ENCODE measurements around the gene SPPL3.

The SPPL3 gene

DNA sequence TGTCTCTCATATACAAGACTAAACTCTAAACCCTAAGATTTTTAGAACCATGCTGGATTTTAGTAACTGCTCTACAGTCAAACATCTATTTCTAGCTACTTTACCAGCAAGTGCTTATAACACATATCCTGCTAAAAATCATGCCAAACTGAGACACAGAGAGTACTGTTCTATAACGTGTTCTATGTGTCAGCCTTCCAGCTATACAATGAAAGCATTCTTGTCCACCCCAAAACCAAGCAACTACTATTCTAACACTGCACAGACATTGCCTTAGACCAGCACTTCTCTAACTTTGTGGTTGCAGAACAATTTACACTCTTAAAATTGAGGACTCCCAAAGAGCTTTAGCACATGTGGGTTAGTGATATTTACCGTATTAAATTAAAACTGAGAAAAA lies 85.7 kb downstream of the SPPL3 start:
- no peak for ATAC-seq
- TF ChIP-seq GLIS3 (CRISPR knock-in tag; IDR thresholded peaks at IDR 0.05) (no peak), ESRRG (CRISPR knock-in tag; IDR thresholded peaks at IDR 0.05) (no peak), RARB (CRISPR knock-in tag; IDR thresholded peaks at IDR 0.05) (no peak), ZNF8 (CRISPR knock-in tag; IDR thresholded peaks at IDR 0.05) (no peak), ARNTL (CRISPR knock-in tag; IDR thresholded peaks at IDR 0.05; ENCODE audit: borderline replicate concordance, low read depth) (no peak), SNAI2 (CRISPR knock-in tag; IDR thresholded peaks at IDR 0.05) (no peak)
- TF ChIP-seq, protein P1, sequence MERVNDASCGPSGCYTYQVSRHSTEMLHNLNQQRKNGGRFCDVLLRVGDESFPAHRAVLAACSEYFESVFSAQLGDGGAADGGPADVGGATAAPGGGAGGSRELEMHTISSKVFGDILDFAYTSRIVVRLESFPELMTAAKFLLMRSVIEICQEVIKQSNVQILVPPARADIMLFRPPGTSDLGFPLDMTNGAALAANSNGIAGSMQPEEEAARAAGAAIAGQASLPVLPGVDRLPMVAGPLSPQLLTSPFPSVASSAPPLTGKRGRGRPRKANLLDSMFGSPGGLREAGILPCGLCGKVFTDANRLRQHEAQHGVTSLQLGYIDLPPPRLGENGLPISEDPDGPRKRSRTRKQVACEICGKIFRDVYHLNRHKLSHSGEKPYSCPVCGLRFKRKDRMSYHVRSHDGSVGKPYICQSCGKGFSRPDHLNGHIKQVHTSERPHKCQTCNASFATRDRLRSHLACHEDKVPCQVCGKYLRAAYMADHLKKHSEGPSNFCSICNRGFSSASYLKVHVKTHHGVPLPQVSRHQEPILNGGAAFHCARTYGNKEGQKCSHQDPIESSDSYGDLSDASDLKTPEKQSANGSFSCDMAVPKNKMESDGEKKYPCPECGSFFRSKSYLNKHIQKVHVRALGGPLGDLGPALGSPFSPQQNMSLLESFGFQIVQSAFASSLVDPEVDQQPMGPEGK (CRISPR knock-in tag; IDR thresholded peaks at IDR 0.05; ENCODE audit: borderline replicate concordance) = no peak

DNA sequence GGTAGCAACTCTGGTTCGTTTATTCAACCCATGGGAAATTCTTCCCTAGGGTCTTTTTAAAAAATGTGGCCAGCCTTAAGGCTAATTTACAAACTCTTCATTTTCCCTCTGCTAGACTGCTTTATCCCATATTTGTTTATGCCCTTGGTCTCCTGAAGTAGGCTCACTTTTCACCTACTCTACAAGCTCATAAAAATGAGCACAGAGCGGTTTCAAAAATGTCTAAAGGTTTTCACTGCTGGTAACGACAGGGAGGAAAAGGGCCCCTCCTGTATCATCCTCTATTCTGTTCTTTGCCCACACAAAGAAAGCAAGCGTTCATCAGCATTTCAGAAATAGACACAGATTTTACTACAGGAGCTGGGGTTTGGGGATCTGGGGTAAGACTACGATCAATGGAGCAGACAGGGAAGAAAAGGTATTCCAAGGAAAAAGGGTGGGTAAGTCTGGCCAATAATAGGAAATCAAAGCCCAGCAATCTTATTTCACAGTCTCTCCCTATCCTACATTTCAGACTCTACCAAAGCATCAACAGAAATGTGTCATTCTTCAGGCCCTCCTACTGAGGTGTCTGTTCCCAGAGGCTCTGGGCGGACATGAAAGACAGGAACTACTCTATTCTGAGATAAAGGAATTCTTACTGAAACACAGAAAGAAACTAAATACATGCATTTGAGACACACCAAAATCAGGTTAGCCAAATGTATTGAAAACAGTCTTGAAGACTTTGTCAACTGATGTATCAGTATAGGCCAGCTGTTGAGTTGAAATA lies 86.4 kb downstream of the SPPL3 start:
- TF ChIP-seq, protein P1 (CRISPR knock-in tag; IDR thresholded peaks at IDR 0.05; ENCODE audit: borderline replicate concordance) = no peak
- no peak for TF ChIP-seq BACH2 (CRISPR knock-in tag; IDR thresholded peaks at IDR 0.05; ENCODE audit: borderline replicate concordance)
- TF ChIP-seq, protein P2, sequence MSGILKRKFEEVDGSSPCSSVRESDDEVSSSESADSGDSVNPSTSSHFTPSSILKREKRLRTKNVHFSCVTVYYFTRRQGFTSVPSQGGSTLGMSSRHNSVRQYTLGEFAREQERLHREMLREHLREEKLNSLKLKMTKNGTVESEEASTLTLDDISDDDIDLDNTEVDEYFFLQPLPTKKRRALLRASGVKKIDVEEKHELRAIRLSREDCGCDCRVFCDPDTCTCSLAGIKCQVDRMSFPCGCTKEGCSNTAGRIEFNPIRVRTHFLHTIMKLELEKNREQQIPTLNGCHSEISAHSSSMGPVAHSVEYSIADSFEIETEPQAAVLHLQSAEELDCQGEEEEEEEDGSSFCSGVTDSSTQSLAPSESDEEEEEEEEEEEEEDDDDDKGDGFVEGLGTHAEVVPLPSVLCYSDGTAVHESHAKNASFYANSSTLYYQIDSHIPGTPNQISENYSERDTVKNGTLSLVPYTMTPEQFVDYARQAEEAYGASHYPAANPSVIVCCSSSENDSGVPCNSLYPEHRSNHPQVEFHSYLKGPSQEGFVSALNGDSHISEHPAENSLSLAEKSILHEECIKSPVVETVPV (CRISPR knock-in tag; IDR thresholded peaks at IDR 0.05) = no peak
- TF ChIP-seq OSR1 (CRISPR knock-in tag; IDR thresholded peaks at IDR 0.05) = no peak
- no peak for TF ChIP-seq ZNF8 (CRISPR knock-in tag; IDR thresholded peaks at IDR 0.05)
- no peak for TF ChIP-seq PPARA (CRISPR knock-in tag; IDR thresholded peaks at IDR 0.05; ENCODE audit: borderline replicate concordance)
- TF ChIP-seq TCF4 (CRISPR knock-in tag; IDR thresholded peaks at IDR 0.05; ENCODE audit: borderline replicate concordance) = no peak
- TF ChIP-seq, protein P3, sequence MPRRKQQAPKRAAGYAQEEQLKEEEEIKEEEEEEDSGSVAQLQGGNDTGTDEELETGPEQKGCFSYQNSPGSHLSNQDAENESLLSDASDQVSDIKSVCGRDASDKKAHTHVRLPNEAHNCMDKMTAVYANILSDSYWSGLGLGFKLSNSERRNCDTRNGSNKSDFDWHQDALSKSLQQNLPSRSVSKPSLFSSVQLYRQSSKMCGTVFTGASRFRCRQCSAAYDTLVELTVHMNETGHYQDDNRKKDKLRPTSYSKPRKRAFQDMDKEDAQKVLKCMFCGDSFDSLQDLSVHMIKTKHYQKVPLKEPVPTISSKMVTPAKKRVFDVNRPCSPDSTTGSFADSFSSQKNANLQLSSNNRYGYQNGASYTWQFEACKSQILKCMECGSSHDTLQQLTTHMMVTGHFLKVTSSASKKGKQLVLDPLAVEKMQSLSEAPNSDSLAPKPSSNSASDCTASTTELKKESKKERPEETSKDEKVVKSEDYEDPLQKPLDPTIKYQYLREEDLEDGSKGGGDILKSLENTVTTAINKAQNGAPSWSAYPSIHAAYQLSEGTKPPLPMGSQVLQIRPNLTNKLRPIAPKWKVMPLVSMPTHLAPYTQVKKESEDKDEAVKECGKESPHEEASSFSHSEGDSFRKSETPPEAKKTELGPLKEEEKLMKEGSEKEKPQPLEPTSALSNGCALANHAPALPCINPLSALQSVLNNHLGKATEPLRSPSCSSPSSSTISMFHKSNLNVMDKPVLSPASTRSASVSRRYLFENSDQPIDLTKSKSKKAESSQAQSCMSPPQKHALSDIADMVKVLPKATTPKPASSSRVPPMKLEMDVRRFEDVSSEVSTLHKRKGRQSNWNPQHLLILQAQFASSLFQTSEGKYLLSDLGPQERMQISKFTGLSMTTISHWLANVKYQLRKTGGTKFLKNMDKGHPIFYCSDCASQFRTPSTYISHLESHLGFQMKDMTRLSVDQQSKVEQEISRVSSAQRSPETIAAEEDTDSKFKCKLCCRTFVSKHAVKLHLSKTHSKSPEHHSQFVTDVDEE (CRISPR knock-in tag; IDR thresholded peaks at IDR 0.05) = no peak
- TF ChIP-seq, protein P4, sequence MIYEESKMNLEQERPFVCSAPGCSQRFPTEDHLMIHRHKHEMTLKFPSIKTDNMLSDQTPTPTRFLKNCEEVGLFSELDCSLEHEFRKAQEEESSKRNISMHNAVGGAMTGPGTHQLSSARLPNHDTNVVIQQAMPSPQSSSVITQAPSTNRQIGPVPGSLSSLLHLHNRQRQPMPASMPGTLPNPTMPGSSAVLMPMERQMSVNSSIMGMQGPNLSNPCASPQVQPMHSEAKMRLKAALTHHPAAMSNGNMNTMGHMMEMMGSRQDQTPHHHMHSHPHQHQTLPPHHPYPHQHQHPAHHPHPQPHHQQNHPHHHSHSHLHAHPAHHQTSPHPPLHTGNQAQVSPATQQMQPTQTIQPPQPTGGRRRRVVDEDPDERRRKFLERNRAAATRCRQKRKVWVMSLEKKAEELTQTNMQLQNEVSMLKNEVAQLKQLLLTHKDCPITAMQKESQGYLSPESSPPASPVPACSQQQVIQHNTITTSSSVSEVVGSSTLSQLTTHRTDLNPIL (CRISPR knock-in tag; IDR thresholded peaks at IDR 0.05; ENCODE audit: low read depth) = no peak
- no peak for TF ChIP-seq ARNTL (CRISPR knock-in tag; IDR thresholded peaks at IDR 0.05; ENCODE audit: borderline replicate concordance, low read depth)
- no peak for TF ChIP-seq ZFP30 (CRISPR knock-in tag; IDR thresholded peaks at IDR 0.05)
- TF ChIP-seq RARB (CRISPR knock-in tag; IDR thresholded peaks at IDR 0.05) = no peak
- no peak for TF ChIP-seq ZNF70 (CRISPR knock-in tag; IDR thresholded peaks at IDR 0.05)
- no peak for TF ChIP-seq GLIS3 (CRISPR knock-in tag; IDR thresholded peaks at IDR 0.05)
- no peak for TF ChIP-seq SNAI2 (CRISPR knock-in tag; IDR thresholded peaks at IDR 0.05)
- no peak for TF ChIP-seq CSDC2 (CRISPR knock-in tag; IDR thresholded peaks at IDR 0.05)
- no peak for ATAC-seq

DNA sequence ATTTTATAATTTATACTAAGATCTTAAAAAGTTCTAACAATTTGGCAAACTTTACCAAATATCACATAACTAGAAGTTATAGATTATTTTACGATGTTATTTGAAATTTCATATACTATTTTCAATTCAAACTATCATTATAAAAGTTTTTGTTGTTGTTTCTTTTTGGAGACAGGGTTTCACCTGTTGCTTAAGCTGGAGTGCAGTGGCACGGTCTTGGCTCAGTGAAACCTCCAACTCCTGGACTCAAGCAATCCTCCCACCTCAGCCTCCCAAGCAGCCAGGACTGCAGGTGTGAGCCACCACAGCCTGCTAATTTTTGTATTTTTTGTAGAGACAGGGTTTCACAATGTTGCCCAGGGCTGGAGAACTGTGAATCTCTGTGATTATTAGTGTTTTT lies 87.8 kb downstream of the SPPL3 start:
- no peak for ATAC-seq
- TF ChIP-seq RARB (CRISPR knock-in tag; IDR thresholded peaks at IDR 0.05) (no peak), ZNF8 (CRISPR knock-in tag; IDR thresholded peaks at IDR 0.05) (no peak), ZNF565 (CRISPR knock-in tag; conservative IDR thresholded peaks at IDR 0.05; ENCODE audit: low read depth) (no peak), BACH2 (CRISPR knock-in tag; IDR thresholded peaks at IDR 0.05; ENCODE audit: borderline replicate concordance) (no peak), OSR1 (CRISPR knock-in tag; IDR thresholded peaks at IDR 0.05) (no peak), ISL1 (CRISPR knock-in tag; IDR thresholded peaks at IDR 0.05) (no peak), PPARA (CRISPR knock-in tag; IDR thresholded peaks at IDR 0.05; ENCODE audit: borderline replicate concordance) (no peak), ZFP3 (CRISPR knock-in tag; IDR thresholded peaks at IDR 0.05) (no peak)
- TF ChIP-seq, protein P4 (CRISPR knock-in tag; IDR thresholded peaks at IDR 0.05; ENCODE audit: low read depth) = no peak
- TF ChIP-seq, protein P2 (CRISPR knock-in tag; IDR thresholded peaks at IDR 0.05) = no peak
- TF ChIP-seq, protein P5, sequence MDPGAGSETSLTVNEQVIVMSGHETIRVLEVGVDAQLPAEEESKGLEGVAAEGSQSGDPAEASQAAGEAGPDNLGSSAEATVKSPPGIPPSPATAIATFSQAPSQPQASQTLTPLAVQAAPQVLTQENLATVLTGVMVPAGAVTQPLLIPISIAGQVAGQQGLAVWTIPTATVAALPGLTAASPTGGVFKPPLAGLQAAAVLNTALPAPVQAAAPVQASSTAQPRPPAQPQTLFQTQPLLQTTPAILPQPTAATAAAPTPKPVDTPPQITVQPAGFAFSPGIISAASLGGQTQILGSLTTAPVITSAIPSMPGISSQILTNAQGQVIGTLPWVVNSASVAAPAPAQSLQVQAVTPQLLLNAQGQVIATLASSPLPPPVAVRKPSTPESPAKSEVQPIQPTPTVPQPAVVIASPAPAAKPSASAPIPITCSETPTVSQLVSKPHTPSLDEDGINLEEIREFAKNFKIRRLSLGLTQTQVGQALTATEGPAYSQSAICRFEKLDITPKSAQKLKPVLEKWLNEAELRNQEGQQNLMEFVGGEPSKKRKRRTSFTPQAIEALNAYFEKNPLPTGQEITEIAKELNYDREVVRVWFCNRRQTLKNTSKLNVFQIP (CRISPR knock-in tag; IDR thresholded peaks at IDR 0.05; ENCODE audit: borderline replicate concordance, low read depth) = no peak

Measured in SK-N-SH treated with all-trans-retinoic acid at 6 μM for 48 hours (cell line).